ENCODE data around the gene HHIP. TPM values are rescaled to one million over a fixed set of nuclear protein-coding genes. Genes with fewer than 3 reads are reported as not detected.

The HHIP gene
- total and polyA plus RNA-seq, 2 donors (not counting 1 experiment from before 2014, with no cell fraction given): 0.39 TPM; not detected in 1

GRCh38 chr4:144709159-144709558 is 63.2 kb downstream of the HHIP start:
- H2AFZ ChIP-seq (ENCODE audit: insufficient read depth, low read depth, low read length, poor library complexity, severe bottlenecking): no peak overlapping the region
- intact Hi-C loops (cut with micrococcal nuclease): no loop called here
- no peaks in the 10 kb centered on the region for H3K4me1 ChIP-seq (ENCODE audit: control insufficient read depth in 2 of 2, insufficient read depth in 2 of 2, low read length in 2 of 2)
- H3K27me3 Mint-ChIP-seq: no peaks in the 10 kb centered on the region
- no peaks in the 10 kb centered on the region for H3K36me3 ChIP-seq (replicated peaks in 1 of 2; ENCODE audit: control extremely low read depth in 1 of 2, control insufficient read depth in 1 of 2, extremely low read depth in 1 of 2, insufficient read depth in 2 of 2, low read length in 1 of 2)
- no peak overlapping the region for H3K4me3 Mint-ChIP-seq
- H3K9me3 ChIP-seq (ENCODE audit: control extremely low read depth in 1 of 3, control insufficient read depth in 2 of 3, insufficient read depth in 1 of 3, low read length in 2 of 3): no peaks in the 10 kb centered on the region
- H3K4me3 ChIP-seq (ENCODE audit: control extremely low read depth in 1 of 5, extremely low read depth in 1 of 5, insufficient read depth in 1 of 5, low read depth in 2 of 5, low read length in 4 of 5): no peak overlapping the region
- no peak overlapping the region for H3K9ac ChIP-seq (ENCODE audit: low read length)
- H3K27ac Mint-ChIP-seq: no peak overlapping the region
- ATAC-seq (ENCODE audit: low read depth) (no peak), DNase-seq (no peak)
- 80% methylated on average over 1 of the region's 2 CpGs for WGBS (ENCODE audit: insufficient coverage)
- no peaks in the 10 kb centered on the region for H4K20me1 ChIP-seq (ENCODE audit: control insufficient read depth, insufficient read depth, low read length, poor library complexity, severe bottlenecking)
- H3K4me2 ChIP-seq (replicated peaks; ENCODE audit: low read depth, low read length, poor library complexity, severe bottlenecking): no peak overlapping the region
- H3K79me2 ChIP-seq (ENCODE audit: control insufficient read depth, insufficient read depth, low read length): no peaks in the 10 kb centered on the region
- no peaks in the 10 kb centered on the region for H3K9me3 Mint-ChIP-seq (ENCODE audit: insufficient read depth)
- H3K4me1 Mint-ChIP-seq: no peaks in the 10 kb centered on the region
- no peaks in the 10 kb centered on the region for H3K27me3 ChIP-seq (replicated peaks in 1 of 4; ENCODE audit: control extremely low read depth in 1 of 4, control insufficient read depth in 3 of 4, insufficient read depth in 4 of 4, low read length in 3 of 4)
- no peak overlapping the region for H3K27ac ChIP-seq (ENCODE audit: low read length in 2 of 2)
- TF ChIP-seq CTCF (IDR thresholded peaks at IDR 0.05) (no peak), EZH2 (IDR thresholded peaks at IDR 0.05; ENCODE audit: borderline replicate concordance, insufficient read depth, low read depth, low read length, poor library complexity, severe bottlenecking) (no peak)
- ChIA-PET POLR2A (no interaction called here), CTCF (no interaction called here)

GRCh38 chr4:144709793-144710525 is 64.0 kb downstream of the HHIP start:
- H3K4me2 ChIP-seq (replicated peaks; ENCODE audit: low read depth, low read length, poor library complexity, severe bottlenecking): no peak overlapping the region
- no peaks in the 10 kb centered on the region for H3K4me1 Mint-ChIP-seq
- no peak overlapping the region for H3K27ac ChIP-seq (ENCODE audit: low read length in 2 of 2)
- CTCF ChIA-PET: no interaction called here
- no peaks in the 10 kb centered on the region for H4K20me1 ChIP-seq (ENCODE audit: control insufficient read depth, insufficient read depth, low read length, poor library complexity, severe bottlenecking)
- H3K4me3 Mint-ChIP-seq: no peak overlapping the region
- no peaks in the 10 kb centered on the region for H3K9me3 ChIP-seq (ENCODE audit: control extremely low read depth in 1 of 3, control insufficient read depth in 2 of 3, insufficient read depth in 1 of 3, low read length in 2 of 3)
- H3K27ac Mint-ChIP-seq: no peak overlapping the region
- intact Hi-C loops (cut with micrococcal nuclease): no loop called here
- ATAC-seq (ENCODE audit: low read depth) (no peak), DNase-seq (no peak)
- no peaks in the 10 kb centered on the region for H3K79me2 ChIP-seq (ENCODE audit: control insufficient read depth, insufficient read depth, low read length)
- H3K4me3 ChIP-seq (ENCODE audit: control extremely low read depth in 1 of 5, extremely low read depth in 1 of 5, insufficient read depth in 1 of 5, low read depth in 2 of 5, low read length in 4 of 5): no peak overlapping the region
- H2AFZ ChIP-seq (ENCODE audit: insufficient read depth, low read depth, low read length, poor library complexity, severe bottlenecking): no peak overlapping the region
- no peaks in the 10 kb centered on the region for H3K4me1 ChIP-seq (ENCODE audit: control insufficient read depth in 2 of 2, insufficient read depth in 2 of 2, low read length in 2 of 2)
- no peak overlapping the region for H3K9ac ChIP-seq (ENCODE audit: low read length)
- H3K27me3 Mint-ChIP-seq: no peaks in the 10 kb centered on the region
- H3K36me3 ChIP-seq (replicated peaks in 1 of 2; ENCODE audit: control extremely low read depth in 1 of 2, control insufficient read depth in 1 of 2, extremely low read depth in 1 of 2, insufficient read depth in 2 of 2, low read length in 1 of 2): no peaks in the 10 kb centered on the region
- POLR2A ChIA-PET: no interaction called here
- no peaks in the 10 kb centered on the region for H3K27me3 ChIP-seq (replicated peaks in 1 of 4; ENCODE audit: control extremely low read depth in 1 of 4, control insufficient read depth in 3 of 4, insufficient read depth in 4 of 4, low read length in 3 of 4)
- TF ChIP-seq CTCF (IDR thresholded peaks at IDR 0.05): no peak
- no peak for TF ChIP-seq EZH2 (IDR thresholded peaks at IDR 0.05; ENCODE audit: borderline replicate concordance, insufficient read depth, low read depth, low read length, poor library complexity, severe bottlenecking)
- WGBS (ENCODE audit: insufficient coverage): no CpG with 5 or more reads among the region's 5 CpGs
- H3K9me3 Mint-ChIP-seq (ENCODE audit: insufficient read depth): no peaks in the 10 kb centered on the region

Data from B cell (primary cell).